GM23338 (cell line): ENCODE results near the gene NXPE3. TPM values are rescaled to one million over a fixed set of nuclear protein-coding genes. Genes with fewer than 3 reads are reported as not detected.

Source experiments
- ATAC-seq: fragments of 200-7000 bp; cut with Tn5 transposase; 3 replicates; pipeline ENCODE4 v1.9.1; 2020
- DNase-seq: peaks from one replicate; pipeline ENCODE4 v3.0.0-alpha.2; 2015; ENCODE audit warnings: low spot score
- H2AFZ ChIP-seq: fragments of 200-600 bp; sonication (generic); 2 replicates; pipeline ENCODE4 v1.8.0; 2016; ENCODE audit warnings: antibody characterized with exemption, mild to moderate bottlenecking, moderate library complexity
- H3F3A ChIP-seq: fragments of 200-600 bp; sonication (generic); replicated peaks from 2 replicates; pipeline ENCODE4 v1.8.0; 2017; ENCODE audit warnings: antibody characterized with exemption, mixed run types, low read depth
- H3K27ac ChIP-seq: fragments of 200-600 bp; sonication (generic); 2 replicates; pipeline ENCODE4 v1.6.1; 2016; ENCODE audit warnings: low read depth
- H3K27me3 ChIP-seq: fragments of 200-600 bp; sonication (generic); 2 replicates; pipeline ENCODE4 v1.8.0; 2016; ENCODE audit warnings: mild to moderate bottlenecking, mixed run types, moderate library complexity; ENCODE audit not compliant: insufficient read depth
- H3K36me3 ChIP-seq: fragments of 200-600 bp; sonication (generic); 2 replicates; pipeline ENCODE4 v1.8.0; 2016; ENCODE audit warnings: mild to moderate bottlenecking; ENCODE audit not compliant: insufficient read depth
- H3K4me1 ChIP-seq: fragments of 200-600 bp; sonication (generic); 2 replicates; pipeline ENCODE4 v1.8.0; 2016; ENCODE audit warnings: mild to moderate bottlenecking, moderate library complexity; ENCODE audit not compliant: insufficient read depth
- H3K4me2 ChIP-seq: fragments of 200-600 bp; sonication (generic); 2 replicates; pipeline ENCODE4 v1.7.1; 2017; ENCODE audit warnings: mixed run types
- H3K4me3 ChIP-seq: fragments of 200-600 bp; sonication (generic); 2 replicates; pipeline ENCODE4 v1.6.1; 2016; ENCODE audit warnings: mixed run types
- H3K79me2 ChIP-seq: fragments of 200-600 bp; sonication (generic); replicated peaks from 2 replicates; pipeline ENCODE4 v1.8.0; 2017; ENCODE audit warnings: mild to moderate bottlenecking; ENCODE audit not compliant: insufficient read depth
- H3K9me2 ChIP-seq: fragments of 200-600 bp; sonication (generic); 2 replicates; pipeline ENCODE4 v1.8.0; 2017; ENCODE audit not compliant: insufficient read depth
- H4K20me1 ChIP-seq: fragments of 200-600 bp; sonication (generic); replicated peaks from 2 replicates; pipeline ENCODE4 v1.8.0; 2017; ENCODE audit warnings: mild to moderate bottlenecking; ENCODE audit not compliant: insufficient read depth
- H3K27ac Mint-ChIP-seq: 2 replicates; pipeline ENCODE4 v1.8.0; 2020; ENCODE audit warnings: inconsistent platforms, mild to moderate bottlenecking, moderate library complexity, mixed read lengths
- H3K27me3 Mint-ChIP-seq: 3 replicates; pipeline ENCODE4 v1.8.0; 2022; ENCODE audit warnings: low read depth, mild to moderate bottlenecking, moderate library complexity, mixed read lengths, inconsistent platforms; ENCODE audit not compliant: insufficient read depth, poor library complexity
- H3K36me3 Mint-ChIP-seq: 3 replicates; pipeline ENCODE4 v1.8.0; 2021; ENCODE audit warnings: low read depth, mild to moderate bottlenecking, inconsistent platforms, moderate library complexity, mixed read lengths
- H3K4me1 Mint-ChIP-seq: 3 replicates; pipeline ENCODE4 v1.8.0; 2020; ENCODE audit warnings: mild to moderate bottlenecking, inconsistent platforms, mixed read lengths
- H3K4me3 Mint-ChIP-seq: 3 replicates; pipeline ENCODE4 v1.8.0; 2021; ENCODE audit warnings: moderate library complexity, mild to moderate bottlenecking, inconsistent platforms, mixed read lengths
- H3K9me3 Mint-ChIP-seq: 3 replicates; pipeline ENCODE4 v1.8.0; 2020; ENCODE audit warnings: moderate library complexity, mild to moderate bottlenecking, inconsistent platforms, mixed read lengths
- EZH2phosphoT487 ChIP-seq: fragments of 200-600 bp; sonication (generic); IDR thresholded peaks from one replicate; pipeline ENCODE4 v1.8.1; 2018; ENCODE audit warnings: antibody characterized with exemption; ENCODE audit not compliant: unreplicated experiment
- NANOG ChIP-seq: IDR thresholded peaks from 2 replicates; pipeline ENCODE4 v1.6.1; 2016; ENCODE audit warnings: antibody characterized with exemption, borderline replicate concordance
- POLR2AphosphoS5 ChIP-seq: IDR thresholded peaks from 2 replicates; pipeline ENCODE4 v1.6.1; 2016; ENCODE audit warnings: antibody characterized with exemption, low read depth
- STAT1 ChIP-seq: IDR thresholded peaks from one replicate; pipeline ENCODE4 v1.6.1; 2016; ENCODE audit warnings: antibody characterized with exemption; ENCODE audit not compliant: unreplicated experiment
- ZNF114 ChIP-seq: fragments of 250-450 bp; sonication (Bioruptor Pico); IDR thresholded peaks from 2 replicates; pipeline ENCODE4 v1.5.0; 2020; ENCODE audit warnings: mild to moderate bottlenecking, moderate library complexity
- polyA plus RNA-seq: library from polyadenylated mRNA; unstranded; fragments of >200 nt; fragmentation: Nextera tagmentation; extraction: Ambion mirVana; gene quantifications from 2 replicates; pipeline ENCODE4 v1.2.1, GENCODE V29; 2016
- total RNA-seq: library from RNA; depleted of rRNA; stranded (reverse); fragments of >200 nt; shearing (Covaris generic); gene quantifications from 2 replicates; pipeline ENCODE4 v1.2.3, GENCODE V29; 2014
- TF ChIP-seq, protein P1 (sequence below), 2 experiments: fragments of 200-600 bp in 1 of 2; sonication (generic) in 1 of 2; conservative IDR thresholded peaks; 2 replicates each; pipeline versions ENCODE4 v1.5.1 to v1.6.1; 2016 to 2017; ENCODE audit warnings: antibody characterized with exemption in 2 of 2, low read depth in 2 of 2, mild to moderate bottlenecking in 2 of 2, moderate library complexity in 1 of 2
- TF ChIP-seq, protein P2 (sequence below): IDR thresholded peaks from one replicate; pipeline ENCODE4 v1.6.1; 2018; ENCODE audit warnings: antibody characterized with exemption; ENCODE audit not compliant: unreplicated experiment
- TF ChIP-seq, protein P3 (sequence below): fragments of 250-450 bp; sonication (Bioruptor Pico); IDR thresholded peaks from 2 replicates; pipeline ENCODE4 v1.5.0; 2020; ENCODE audit warnings: mild to moderate bottlenecking, moderate library complexity

The NXPE3 gene
- total and polyA plus RNA-seq, 2 experiments from 2014 or later: 13.3 to 20.8 TPM

DNA sequence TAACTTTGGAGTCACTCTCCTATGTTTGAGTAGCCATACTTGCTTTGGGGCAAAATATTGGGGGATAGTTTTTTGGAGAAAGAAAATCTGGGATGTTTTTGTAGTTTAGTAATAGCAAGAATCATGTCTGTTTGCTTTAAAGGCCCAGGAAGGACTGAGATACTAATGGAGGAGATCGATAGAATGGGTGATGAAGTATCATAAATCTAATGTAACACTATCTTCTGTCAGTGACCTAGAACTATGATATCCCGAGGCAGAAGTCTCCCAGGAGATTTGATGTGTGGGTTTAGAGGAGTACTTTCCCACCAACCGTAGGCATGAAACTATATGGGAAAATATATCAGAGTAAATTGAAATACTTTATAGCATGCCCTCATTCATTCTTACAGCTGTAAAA, 49.3 kb downstream of the NXPE3 start:
- Mint-ChIP-seq H3K27me3 (peaks cover 6% of the 10 kb centered on the region), H3K4me3 (peak overlapping the region; percentile 88), H3K9me3 (no peaks in the 10 kb centered on the region), H3K27ac (no peak overlapping the region), H3K4me1 (peaks cover 17% of the 10 kb centered on the region), H3K36me3 (no peaks in the 10 kb centered on the region)
- Histone ChIP-seq H3K9me2 (no peaks in the 10 kb centered on the region), H3K36me3 (no peaks in the 10 kb centered on the region), H3K4me2 (peak overlapping the region; percentile 77), H3K79me2 (peaks cover 6% of the 10 kb centered on the region; the same call in 1 of the 2 replicates), H2AFZ (no peak overlapping the region), H3K27me3 (no peaks in the 10 kb centered on the region), H3K4me1 (peaks cover 19% of the 10 kb centered on the region), H3F3A (no peaks in the 10 kb centered on the region), H3K4me3 (peak overlapping the region; percentile 54), H3K27ac (no peak overlapping the region; the same call in 1 of the 2 replicates), H4K20me1 (no peaks in the 10 kb centered on the region)
- DNase-seq: no peak
- ATAC-seq: no peak
- TF ChIP-seq STAT1 (no peak), EZH2phosphoT487 (no peak), NANOG (no peak), POLR2AphosphoS5 (no peak), ZNF114 (CRISPR knock-in tag) (no peak)

DNA sequence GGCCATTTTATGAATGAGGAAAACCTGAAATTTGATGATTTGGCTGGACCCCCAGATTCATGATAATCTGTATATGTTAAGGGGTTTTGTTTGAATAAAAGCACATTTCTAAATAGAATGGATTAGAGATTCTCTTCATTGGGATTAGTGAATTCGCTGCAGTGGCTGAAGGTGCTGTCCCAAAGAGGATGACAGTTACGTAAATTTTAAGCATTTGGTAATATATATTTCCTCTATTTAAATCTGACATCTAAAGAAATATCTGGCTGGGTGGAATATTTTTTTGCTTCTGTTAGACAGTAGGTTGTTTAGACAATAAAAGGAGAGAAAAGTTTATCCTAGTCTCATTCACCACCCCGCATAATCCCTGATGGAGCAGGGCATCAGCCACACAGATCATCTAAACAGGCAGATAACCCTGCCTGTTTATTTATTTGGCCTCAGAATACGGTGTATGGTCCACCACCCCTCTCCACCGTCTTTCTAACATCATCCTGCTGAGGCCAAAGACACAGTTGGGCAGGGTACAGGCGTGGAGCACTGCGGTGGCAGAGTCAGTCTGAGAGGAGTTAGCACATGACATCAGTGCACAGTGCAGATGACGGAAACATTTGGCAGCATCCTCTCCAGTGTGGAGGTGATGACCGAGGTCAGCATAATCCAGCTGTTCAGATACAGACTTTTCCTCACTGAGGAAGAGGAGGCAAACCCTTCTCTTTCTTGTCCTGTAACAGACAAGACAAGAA, 49.9 kb downstream of the NXPE3 start:
- H2AFZ ChIP-seq: no peak overlapping the region
- Mint-ChIP-seq H3K9me3 (no peaks in the 10 kb centered on the region), H3K4me1 (peaks cover 17% of the 10 kb centered on the region), H3K27ac (no peak overlapping the region), H3K27me3 (peaks cover 6% of the 10 kb centered on the region), H3K4me3 (peak overlapping the region; percentile 42; the same call in 1 of the 3 replicates), H3K36me3 (no peaks in the 10 kb centered on the region)
- H3K4me2 ChIP-seq: peak overlapping the region; percentile 77
- H3K27me3 ChIP-seq: no peaks in the 10 kb centered on the region
- peaks cover 19% of the 10 kb centered on the region for H3K4me1 ChIP-seq
- no peaks in the 10 kb centered on the region for H4K20me1 ChIP-seq
- H3K4me3 ChIP-seq: peak overlapping the region; percentile 54; the same call in 1 of the 2 replicates
- DNase-seq (no peak), ATAC-seq (peak; percentile 18; the same call in 1 of the 3 replicates)
- no peaks in the 10 kb centered on the region for H3F3A ChIP-seq
- H3K79me2 ChIP-seq: peaks cover 6% of the 10 kb centered on the region; the same call in 1 of the 2 replicates
- no peaks in the 10 kb centered on the region for H3K9me2 ChIP-seq
- no peaks in the 10 kb centered on the region for H3K36me3 ChIP-seq
- H3K27ac ChIP-seq: no peak overlapping the region
- TF ChIP-seq STAT1: no peak
- TF ChIP-seq POLR2AphosphoS5: no peak
- TF ChIP-seq, protein P1, sequence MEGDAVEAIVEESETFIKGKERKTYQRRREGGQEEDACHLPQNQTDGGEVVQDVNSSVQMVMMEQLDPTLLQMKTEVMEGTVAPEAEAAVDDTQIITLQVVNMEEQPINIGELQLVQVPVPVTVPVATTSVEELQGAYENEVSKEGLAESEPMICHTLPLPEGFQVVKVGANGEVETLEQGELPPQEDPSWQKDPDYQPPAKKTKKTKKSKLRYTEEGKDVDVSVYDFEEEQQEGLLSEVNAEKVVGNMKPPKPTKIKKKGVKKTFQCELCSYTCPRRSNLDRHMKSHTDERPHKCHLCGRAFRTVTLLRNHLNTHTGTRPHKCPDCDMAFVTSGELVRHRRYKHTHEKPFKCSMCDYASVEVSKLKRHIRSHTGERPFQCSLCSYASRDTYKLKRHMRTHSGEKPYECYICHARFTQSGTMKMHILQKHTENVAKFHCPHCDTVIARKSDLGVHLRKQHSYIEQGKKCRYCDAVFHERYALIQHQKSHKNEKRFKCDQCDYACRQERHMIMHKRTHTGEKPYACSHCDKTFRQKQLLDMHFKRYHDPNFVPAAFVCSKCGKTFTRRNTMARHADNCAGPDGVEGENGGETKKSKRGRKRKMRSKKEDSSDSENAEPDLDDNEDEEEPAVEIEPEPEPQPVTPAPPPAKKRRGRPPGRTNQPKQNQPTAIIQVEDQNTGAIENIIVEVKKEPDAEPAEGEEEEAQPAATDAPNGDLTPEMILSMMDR (conservative IDR thresholded peaks at IDR 0.05; ENCODE audit: low read depth in 2 of 2): no peak
- TF ChIP-seq, protein P2, sequence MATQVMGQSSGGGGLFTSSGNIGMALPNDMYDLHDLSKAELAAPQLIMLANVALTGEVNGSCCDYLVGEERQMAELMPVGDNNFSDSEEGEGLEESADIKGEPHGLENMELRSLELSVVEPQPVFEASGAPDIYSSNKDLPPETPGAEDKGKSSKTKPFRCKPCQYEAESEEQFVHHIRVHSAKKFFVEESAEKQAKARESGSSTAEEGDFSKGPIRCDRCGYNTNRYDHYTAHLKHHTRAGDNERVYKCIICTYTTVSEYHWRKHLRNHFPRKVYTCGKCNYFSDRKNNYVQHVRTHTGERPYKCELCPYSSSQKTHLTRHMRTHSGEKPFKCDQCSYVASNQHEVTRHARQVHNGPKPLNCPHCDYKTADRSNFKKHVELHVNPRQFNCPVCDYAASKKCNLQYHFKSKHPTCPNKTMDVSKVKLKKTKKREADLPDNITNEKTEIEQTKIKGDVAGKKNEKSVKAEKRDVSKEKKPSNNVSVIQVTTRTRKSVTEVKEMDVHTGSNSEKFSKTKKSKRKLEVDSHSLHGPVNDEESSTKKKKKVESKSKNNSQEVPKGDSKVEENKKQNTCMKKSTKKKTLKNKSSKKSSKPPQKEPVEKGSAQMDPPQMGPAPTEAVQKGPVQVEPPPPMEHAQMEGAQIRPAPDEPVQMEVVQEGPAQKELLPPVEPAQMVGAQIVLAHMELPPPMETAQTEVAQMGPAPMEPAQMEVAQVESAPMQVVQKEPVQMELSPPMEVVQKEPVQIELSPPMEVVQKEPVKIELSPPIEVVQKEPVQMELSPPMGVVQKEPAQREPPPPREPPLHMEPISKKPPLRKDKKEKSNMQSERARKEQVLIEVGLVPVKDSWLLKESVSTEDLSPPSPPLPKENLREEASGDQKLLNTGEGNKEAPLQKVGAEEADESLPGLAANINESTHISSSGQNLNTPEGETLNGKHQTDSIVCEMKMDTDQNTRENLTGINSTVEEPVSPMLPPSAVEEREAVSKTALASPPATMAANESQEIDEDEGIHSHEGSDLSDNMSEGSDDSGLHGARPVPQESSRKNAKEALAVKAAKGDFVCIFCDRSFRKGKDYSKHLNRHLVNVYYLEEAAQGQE: no peak
- TF ChIP-seq EZH2phosphoT487: no peak
- TF ChIP-seq, protein P3, sequence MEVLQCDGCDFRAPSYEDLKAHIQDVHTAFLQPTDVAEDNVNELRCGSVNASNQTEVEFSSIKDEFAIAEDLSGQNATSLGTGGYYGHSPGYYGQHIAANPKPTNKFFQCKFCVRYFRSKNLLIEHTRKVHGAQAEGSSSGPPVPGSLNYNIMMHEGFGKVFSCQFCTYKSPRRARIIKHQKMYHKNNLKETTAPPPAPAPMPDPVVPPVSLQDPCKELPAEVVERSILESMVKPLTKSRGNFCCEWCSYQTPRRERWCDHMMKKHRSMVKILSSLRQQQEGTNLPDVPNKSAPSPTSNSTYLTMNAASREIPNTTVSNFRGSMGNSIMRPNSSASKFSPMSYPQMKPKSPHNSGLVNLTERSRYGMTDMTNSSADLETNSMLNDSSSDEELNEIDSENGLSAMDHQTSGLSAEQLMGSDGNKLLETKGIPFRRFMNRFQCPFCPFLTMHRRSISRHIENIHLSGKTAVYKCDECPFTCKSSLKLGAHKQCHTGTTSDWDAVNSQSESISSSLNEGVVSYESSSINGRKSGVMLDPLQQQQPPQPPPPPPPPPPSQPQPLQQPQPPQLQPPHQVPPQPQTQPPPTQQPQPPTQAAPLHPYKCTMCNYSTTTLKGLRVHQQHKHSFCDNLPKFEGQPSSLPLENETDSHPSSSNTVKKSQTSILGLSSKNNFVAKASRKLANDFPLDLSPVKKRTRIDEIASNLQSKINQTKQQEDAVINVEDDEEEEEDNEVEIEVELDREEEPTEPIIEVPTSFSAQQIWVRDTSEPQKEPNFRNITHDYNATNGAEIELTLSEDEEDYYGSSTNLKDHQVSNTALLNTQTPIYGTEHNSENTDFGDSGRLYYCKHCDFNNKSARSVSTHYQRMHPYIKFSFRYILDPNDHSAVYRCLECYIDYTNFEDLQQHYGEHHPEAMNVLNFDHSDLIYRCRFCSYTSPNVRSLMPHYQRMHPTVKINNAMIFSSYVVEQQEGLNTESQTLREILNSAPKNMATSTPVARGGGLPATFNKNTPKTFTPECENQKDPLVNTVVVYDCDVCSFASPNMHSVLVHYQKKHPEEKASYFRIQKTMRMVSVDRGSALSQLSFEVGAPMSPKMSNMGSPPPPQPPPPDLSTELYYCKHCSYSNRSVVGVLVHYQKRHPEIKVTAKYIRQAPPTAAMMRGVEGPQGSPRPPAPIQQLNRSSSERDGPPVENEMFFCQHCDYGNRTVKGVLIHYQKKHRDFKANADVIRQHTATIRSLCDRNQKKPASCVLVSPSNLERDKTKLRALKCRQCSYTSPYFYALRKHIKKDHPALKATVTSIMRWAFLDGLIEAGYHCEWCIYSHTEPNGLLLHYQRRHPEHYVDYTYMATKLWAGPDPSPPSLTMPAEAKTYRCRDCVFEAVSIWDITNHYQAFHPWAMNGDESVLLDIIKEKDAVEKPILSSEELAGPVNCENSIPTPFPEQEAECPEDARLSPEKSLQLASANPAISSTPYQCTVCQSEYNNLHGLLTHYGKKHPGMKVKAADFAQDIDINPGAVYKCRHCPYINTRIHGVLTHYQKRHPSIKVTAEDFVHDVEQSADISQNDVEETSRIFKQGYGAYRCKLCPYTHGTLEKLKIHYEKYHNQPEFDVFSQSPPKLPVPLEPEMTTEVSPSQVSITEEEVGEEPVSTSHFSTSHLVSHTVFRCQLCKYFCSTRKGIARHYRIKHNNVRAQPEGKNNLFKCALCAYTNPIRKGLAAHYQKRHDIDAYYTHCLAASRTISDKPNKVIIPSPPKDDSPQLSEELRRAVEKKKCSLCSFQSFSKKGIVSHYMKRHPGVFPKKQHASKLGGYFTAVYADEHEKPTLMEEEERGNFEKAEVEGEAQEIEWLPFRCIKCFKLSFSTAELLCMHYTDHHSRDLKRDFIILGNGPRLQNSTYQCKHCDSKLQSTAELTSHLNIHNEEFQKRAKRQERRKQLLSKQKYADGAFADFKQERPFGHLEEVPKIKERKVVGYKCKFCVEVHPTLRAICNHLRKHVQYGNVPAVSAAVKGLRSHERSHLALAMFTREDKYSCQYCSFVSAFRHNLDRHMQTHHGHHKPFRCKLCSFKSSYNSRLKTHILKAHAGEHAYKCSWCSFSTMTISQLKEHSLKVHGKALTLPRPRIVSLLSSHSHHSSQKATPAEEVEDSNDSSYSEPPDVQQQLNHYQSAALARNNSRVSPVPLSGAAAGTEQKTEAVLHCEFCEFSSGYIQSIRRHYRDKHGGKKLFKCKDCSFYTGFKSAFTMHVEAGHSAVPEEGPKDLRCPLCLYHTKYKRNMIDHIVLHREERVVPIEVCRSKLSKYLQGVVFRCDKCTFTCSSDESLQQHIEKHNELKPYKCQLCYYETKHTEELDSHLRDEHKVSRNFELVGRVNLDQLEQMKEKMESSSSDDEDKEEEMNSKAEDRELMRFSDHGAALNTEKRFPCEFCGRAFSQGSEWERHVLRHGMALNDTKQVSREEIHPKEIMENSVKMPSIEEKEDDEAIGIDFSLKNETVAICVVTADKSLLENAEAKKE (CRISPR knock-in tag): no peak
- TF ChIP-seq NANOG: no peak
